PFSK-1 (cell line): Measurements from ENCODE around the gene SMOC2.

Source experiments
- FOXP2 ChIP-seq: optimal IDR thresholded peaks from 2 replicates; pipeline ENCODE3; 2011; ENCODE audit warnings: borderline replicate concordance, control low read depth, inconsistent platforms; ENCODE audit not compliant: insufficient read depth; ENCODE audit errors: extremely low read length, extremely low read depth
- POLR2AphosphoS5 ChIP-seq: IDR thresholded peaks from 2 replicates; pipeline ENCODE4 v1.6.1; 2012; ENCODE audit warnings: low read depth, mild to moderate bottlenecking, control low read depth, low read length, moderate library complexity
- REST ChIP-seq, 2 experiments: IDR thresholded peaks; 2 replicates each; pipeline versions ENCODE4 v1.6.1 to v1.8.0; 2011 to 2012; ENCODE audit warnings: low read depth in 2 of 2, low read length in 2 of 2, control low read depth in 1 of 2, inconsistent platforms in 1 of 2, mild to moderate bottlenecking in 1 of 2, moderate library complexity in 1 of 2; ENCODE audit not compliant: insufficient read depth in 1 of 2

- TF ChIP-seq REST (IDR thresholded peaks at IDR 0.05; ENCODE audit: insufficient read depth in 1 of 2, low read depth in 2 of 2, low read length in 2 of 2) (no peak), POLR2AphosphoS5 (no peak), FOXP2 (no peak)
These were observed 105.2 kb downstream of the SMOC2 start for GRCh38 chr6:168546151-168546550.
